Measurements from ENCODE around the gene BTN1A1. TPM values are rescaled to one million over a fixed set of nuclear protein-coding genes. Genes with fewer than 3 reads are reported as not detected.

Gene BTN1A1
- total RNA-seq, 1 donor from 2014 or later, result not detected

- no peaks in the 10 kb centered on the region for H3K9me3 ChIP-seq (ENCODE audit: insufficient read depth, low read depth, low read length)
- FAIRE-seq, result no peak
Measured at GRCh38 chr6:26482338-26482737, 17.8 kb upstream of the BTN1A1 start.

GRCh38 chr6:26483727-26484126, 16.4 kb upstream of the BTN1A1 start:
- no peak for DNase-seq (ENCODE audit: low read depth)
- Histone ChIP-seq H3K79me2 (ENCODE audit: insufficient read depth, low read length) (no peaks in the 10 kb centered on the region), H3K4me3 (ENCODE audit: insufficient read depth, low read depth, low read length) (no peak overlapping the region), H4K20me1 (ENCODE audit: insufficient read depth, low read length) (no peaks in the 10 kb centered on the region), H2AFZ (ENCODE audit: low read depth, low read length) (no peak overlapping the region), H3K9me3 (ENCODE audit: insufficient read depth, low read depth, low read length) (peaks cover 6% of the 10 kb centered on the region), H3K4me1 (ENCODE audit: insufficient read depth, low read length) (no peaks in the 10 kb centered on the region), H3K27ac (ENCODE audit: low read depth, low read length) (no peak overlapping the region), H3K9ac (ENCODE audit: low read length) (no peak overlapping the region), H3K36me3 (ENCODE audit: insufficient read depth, low read length) (no peaks in the 10 kb centered on the region), H3K27me3 (ENCODE audit: insufficient read depth, low read length) (no peaks in the 10 kb centered on the region), H3K4me2 (ENCODE audit: low read length) (no peak overlapping the region)
- H3K36me3 Mint-ChIP-seq (ENCODE audit: low read depth, unreplicated experiment), result peaks cover 2% of the 10 kb centered on the region
- no peak overlapping the region for H3K27ac Mint-ChIP-seq (ENCODE audit: unreplicated experiment)
- H3K27me3 Mint-ChIP-seq (ENCODE audit: low read depth, unreplicated experiment), result peaks cover 4% of the 10 kb centered on the region
- peaks cover 9% of the 10 kb centered on the region for H3K4me1 Mint-ChIP-seq (ENCODE audit: low read depth, unreplicated experiment)
- FAIRE-seq, result no peak
- TF ChIP-seq EZH2 (IDR thresholded peaks at IDR 0.05; ENCODE audit: insufficient read depth, low read length), result no peak
- no peak for TF ChIP-seq CTCF (IDR thresholded peaks at IDR 0.05; ENCODE audit: insufficient read depth, low read depth, low read length)
- no peak overlapping the region for H3K4me3 Mint-ChIP-seq (ENCODE audit: unreplicated experiment)
- peaks cover 7% of the 10 kb centered on the region for H3K9me3 Mint-ChIP-seq (ENCODE audit: unreplicated experiment)

More at GRCh38 chr6:26482338-26482737, 17.8 kb upstream of the BTN1A1 start:
- Histone ChIP-seq H3K27ac (ENCODE audit: low read depth, low read length) (no peak overlapping the region), H3K4me3 (ENCODE audit: insufficient read depth, low read depth, low read length) (no peak overlapping the region), H3K79me2 (ENCODE audit: insufficient read depth, low read length) (no peaks in the 10 kb centered on the region), H3K4me2 (ENCODE audit: low read length) (no peak overlapping the region), H2AFZ (ENCODE audit: low read depth, low read length) (no peak overlapping the region), H3K36me3 (ENCODE audit: insufficient read depth, low read length) (no peaks in the 10 kb centered on the region), H3K4me1 (ENCODE audit: insufficient read depth, low read length) (no peaks in the 10 kb centered on the region), H3K9ac (ENCODE audit: low read length) (no peak overlapping the region), H4K20me1 (ENCODE audit: insufficient read depth, low read length) (no peaks in the 10 kb centered on the region), H3K27me3 (ENCODE audit: insufficient read depth, low read length) (no peaks in the 10 kb centered on the region)
- peaks cover 9% of the 10 kb centered on the region for H3K4me1 Mint-ChIP-seq (ENCODE audit: low read depth, unreplicated experiment)
- no peak overlapping the region for H3K4me3 Mint-ChIP-seq (ENCODE audit: unreplicated experiment)
- H3K9me3 Mint-ChIP-seq (ENCODE audit: unreplicated experiment), result peaks cover 3% of the 10 kb centered on the region
- TF ChIP-seq CTCF (IDR thresholded peaks at IDR 0.05; ENCODE audit: insufficient read depth, low read depth, low read length), result no peak
- no peak for TF ChIP-seq EZH2 (IDR thresholded peaks at IDR 0.05; ENCODE audit: insufficient read depth, low read length)
- DNase-seq (ENCODE audit: low read depth), result no peak
- no peaks in the 10 kb centered on the region for H3K27me3 Mint-ChIP-seq (ENCODE audit: low read depth, unreplicated experiment)
- no peak overlapping the region for H3K27ac Mint-ChIP-seq (ENCODE audit: unreplicated experiment)
- H3K36me3 Mint-ChIP-seq (ENCODE audit: low read depth, unreplicated experiment), result peaks cover 2% of the 10 kb centered on the region

GRCh38 chr6:26484161-26484560, 15.9 kb upstream of the BTN1A1 start:
- TF ChIP-seq EZH2 (IDR thresholded peaks at IDR 0.05; ENCODE audit: insufficient read depth, low read length), result no peak
- no peak for TF ChIP-seq CTCF (IDR thresholded peaks at IDR 0.05; ENCODE audit: insufficient read depth, low read depth, low read length)
- Histone ChIP-seq H3K9ac (ENCODE audit: low read length) (no peak overlapping the region), H3K4me2 (ENCODE audit: low read length) (no peak overlapping the region), H2AFZ (ENCODE audit: low read depth, low read length) (no peak overlapping the region), H3K4me3 (ENCODE audit: insufficient read depth, low read depth, low read length) (no peak overlapping the region), H3K4me1 (ENCODE audit: insufficient read depth, low read length) (no peaks in the 10 kb centered on the region), H3K27ac (ENCODE audit: low read depth, low read length) (no peak overlapping the region), H3K27me3 (ENCODE audit: insufficient read depth, low read length) (no peaks in the 10 kb centered on the region), H3K36me3 (ENCODE audit: insufficient read depth, low read length) (no peaks in the 10 kb centered on the region), H3K9me3 (ENCODE audit: insufficient read depth, low read depth, low read length) (peaks cover 6% of the 10 kb centered on the region), H4K20me1 (ENCODE audit: insufficient read depth, low read length) (no peaks in the 10 kb centered on the region), H3K79me2 (ENCODE audit: insufficient read depth, low read length) (no peaks in the 10 kb centered on the region)
- H3K27ac Mint-ChIP-seq (ENCODE audit: unreplicated experiment), result no peak overlapping the region
- FAIRE-seq (no peak), DNase-seq (ENCODE audit: low read depth) (no peak)
- H3K9me3 Mint-ChIP-seq (ENCODE audit: unreplicated experiment), result peaks cover 7% of the 10 kb centered on the region
- H3K4me1 Mint-ChIP-seq (ENCODE audit: low read depth, unreplicated experiment), result peaks cover 6% of the 10 kb centered on the region
- no peak overlapping the region for H3K4me3 Mint-ChIP-seq (ENCODE audit: unreplicated experiment)
- H3K27me3 Mint-ChIP-seq (ENCODE audit: low read depth, unreplicated experiment), result peaks cover 4% of the 10 kb centered on the region
- peaks cover 2% of the 10 kb centered on the region for H3K36me3 Mint-ChIP-seq (ENCODE audit: low read depth, unreplicated experiment)

Measured in astrocyte (in vitro differentiated cells and primary cell).